IMR-90 (cell line): Measurements from ENCODE around the gene SMPDL3A. TPM values are rescaled to one million over a fixed set of nuclear protein-coding genes. Genes with fewer than 3 reads are reported as not detected.

Experiments used
- ATAC-seq: fragments of 200-7000 bp; cut with Tn5 transposase; 2 replicates; pipeline ENCODE4 v1.9.1; 2020; ENCODE audit warnings: low read depth, mild to moderate bottlenecking, moderate library complexity
- BruUV-seq: library from RNA; stranded (reverse); fragments of 400-500 nt; replicated peaks from 2 replicates; lab custom pipeline; 2021; lab: Mats Ljungman, UMichigan
- CTCF ChIA-PET: fragments of 300-600 bp; formaldehyde crosslinking; extraction: SDS; loops from one replicate; lab custom pipeline; 2021; ENCODE audit warnings: antibody characterized with exemption; lab: Yijun Ruan, JAX
- POLR2A ChIA-PET: fragments of 300-600 bp; sonication (Branson Sonifier 250); formaldehyde crosslinking; loops from one replicate; lab custom pipeline; 2022; ENCODE audit warnings: antibody characterized with exemption; ENCODE audit not compliant: unreplicated experiment; lab: Charles Lee
- DNase-seq: peaks from one replicate; pipeline ENCODE4 v3.0.0; 2013
- H2AFZ ChIP-seq: replicated peaks from 2 replicates; pipeline ENCODE3; 2013; ENCODE audit warnings: low read length, mild to moderate bottlenecking; ENCODE audit not compliant: poor library complexity
- H2AK5ac ChIP-seq: 2 replicates; pipeline ENCODE4 v1.6.1; 2013; ENCODE audit warnings: low read depth, low read length, inconsistent platforms
- H2AK9ac ChIP-seq: replicated peaks from 2 replicates; pipeline ENCODE3; 2013; ENCODE audit warnings: mild to moderate bottlenecking, low read depth, low read length, moderate library complexity; ENCODE audit not compliant: poor library complexity
- H2BK120ac ChIP-seq: 2 replicates; pipeline ENCODE4 v1.6.1; 2013; ENCODE audit warnings: low read depth, low read length, inconsistent platforms
- H2BK15ac ChIP-seq: 3 replicates; pipeline ENCODE4 v1.6.1; 2013; ENCODE audit warnings: low read depth, low read length, inconsistent platforms
- H2BK20ac ChIP-seq: 2 replicates; pipeline ENCODE4 v1.6.1; 2013; ENCODE audit warnings: low read depth, mild to moderate bottlenecking, inconsistent platforms, low read length, moderate library complexity
- H2BK5ac ChIP-seq: 2 replicates; pipeline ENCODE4 v1.6.1; 2013; ENCODE audit warnings: mild to moderate bottlenecking, low read depth, low read length, inconsistent platforms; ENCODE audit not compliant: poor library complexity, severe bottlenecking
- H3K14ac ChIP-seq: replicated peaks from 2 replicates; pipeline ENCODE4 v1.6.1; 2013; ENCODE audit warnings: low read depth, low read length, inconsistent platforms
- H3K18ac ChIP-seq: 2 replicates; pipeline ENCODE4 v1.6.1; 2013; ENCODE audit warnings: low read depth, low read length, control low read depth
- H3K23ac ChIP-seq: 2 replicates; pipeline ENCODE4 v1.6.1; 2013; ENCODE audit warnings: low read depth, low read length, inconsistent platforms
- H3K27ac ChIP-seq: 2 replicates; pipeline ENCODE4 v1.5.1; 2013; ENCODE audit warnings: mild to moderate bottlenecking, control low read depth, low read length; ENCODE audit not compliant: insufficient read depth
- H3K27me3 ChIP-seq: 2 replicates; pipeline ENCODE4 v1.6.1; 2013; ENCODE audit warnings: low read length; ENCODE audit not compliant: control insufficient read depth, insufficient read depth
- H3K36me3 ChIP-seq: 2 replicates; pipeline ENCODE4 v1.6.1; 2013; ENCODE audit warnings: low read length, mixed read lengths; ENCODE audit not compliant: control insufficient read depth, insufficient read depth
- H3K4ac ChIP-seq: 2 replicates; pipeline ENCODE4 v1.6.1; 2013; ENCODE audit warnings: low read depth, low read length, inconsistent platforms
- H3K4me1 ChIP-seq: 2 replicates; pipeline ENCODE4 v1.6.1; 2013; ENCODE audit warnings: low read length, mixed read lengths; ENCODE audit not compliant: control insufficient read depth, insufficient read depth
- H3K4me2 ChIP-seq: 2 replicates; pipeline ENCODE4 v1.6.1; 2013; ENCODE audit warnings: low read depth, mild to moderate bottlenecking, control low read depth, low read length, moderate library complexity
- H3K4me3 ChIP-seq: 2 replicates; pipeline ENCODE4 v1.5.1; 2013; ENCODE audit warnings: low read depth, mild to moderate bottlenecking, control low read depth, low read length, moderate library complexity; ENCODE audit not compliant: insufficient read depth
- H3K56ac ChIP-seq: 2 replicates; pipeline ENCODE4 v1.6.1; 2013; ENCODE audit warnings: low read length, inconsistent platforms; ENCODE audit not compliant: insufficient read depth; ENCODE audit errors: extremely low read depth
- H3K79me1 ChIP-seq, 2 experiments: 2 replicates each; pipeline ENCODE4 v1.6.1; 2013; ENCODE audit warnings: low read length in 2 of 2, inconsistent platforms in 1 of 2, low read depth in 1 of 2
- H3K9ac ChIP-seq: 2 replicates; pipeline ENCODE4 v1.6.1; 2013; ENCODE audit warnings: low read depth, low read length, control low read depth
- H3K9me1 ChIP-seq: 2 replicates; pipeline ENCODE4 v1.6.1; 2013; ENCODE audit warnings: low read length, inconsistent platforms; ENCODE audit not compliant: insufficient read depth
- H3K9me3 ChIP-seq: 2 replicates; pipeline ENCODE4 v1.6.1; 2013; ENCODE audit warnings: low read length; ENCODE audit not compliant: control insufficient read depth, insufficient read depth
- H4K20me1 ChIP-seq: 2 replicates; pipeline ENCODE4 v1.6.1; 2013; ENCODE audit warnings: low read length, inconsistent platforms; ENCODE audit not compliant: insufficient read depth
- H4K5ac ChIP-seq: 2 replicates; pipeline ENCODE4 v1.6.1; 2013; ENCODE audit warnings: mild to moderate bottlenecking, low read depth, low read length, control low read depth
- H4K8ac ChIP-seq, 2 experiments: 2 replicates each; pipeline ENCODE4 v1.6.1; 2013; ENCODE audit warnings: low read depth in 2 of 2, low read length in 2 of 2, control low read depth in 1 of 2, inconsistent platforms in 1 of 2
- H4K91ac ChIP-seq: 2 replicates; pipeline ENCODE4 v1.6.1; 2013; ENCODE audit warnings: low read depth, low read length, inconsistent platforms; ENCODE audit not compliant: insufficient read depth
- BHLHE40 ChIP-seq: fragments of 150-350 bp; IDR thresholded peaks from 2 replicates; pipeline ENCODE4 v1.6.1; 2016; ENCODE audit warnings: mild to moderate bottlenecking, low read depth, low read length
- ELK1 ChIP-seq: fragments of 150-350 bp; IDR thresholded peaks from 2 replicates; pipeline ENCODE4 v1.6.1; 2016; ENCODE audit warnings: low read depth, mild to moderate bottlenecking, low read length, moderate library complexity, borderline replicate concordance
- NFE2L2 ChIP-seq: fragments of 150-350 bp; IDR thresholded peaks from 2 replicates; pipeline ENCODE4 v1.6.1; 2016; ENCODE audit warnings: low read depth, mild to moderate bottlenecking, low read length
- WGBS, 2 experiments: methylation state at CpG; one replicate each; pipeline versions ENCODE4 v1.1.5 to v1.1.7; 2013; ENCODE audit warnings: missing lambda C conversion rate in 2 of 2; ENCODE audit not compliant: insufficient read length in 1 of 2; ENCODE audit errors: extremely low coverage in 2 of 2; 5-methylcytosine and 5-hydroxymethylcytosine counted together
- dilution Hi-C: fragments of 300-500 bp; cut with HindIII; formaldehyde crosslinking; loops from one replicate; pipeline ENCODE4 v1.14.3; 2018; ENCODE audit warnings: low sequenced_read_pairs; ENCODE audit not compliant: unreplicated experiment
- in situ Hi-C: fragments of 300-500 bp; cut with MboI; formaldehyde crosslinking; loops from 3 replicates; pipeline ENCODE4 v1.14.3; 2019; ENCODE audit warnings: low sequenced_read_pairs, inconsistent platforms, mixed read lengths
- intact Hi-C: fragments of 100-400 bp; cut with micrococcal nuclease; formaldehyde crosslinking; loops from 2 replicates; pipeline ENCODE4 v1.10.0; 2022
- polyA plus RNA-seq, 3 experiments: library from polyadenylated mRNA; depleted of rRNA; stranded (reverse); fragments of >200 nt; gene quantifications; 2 replicates each; pipeline ENCODE4 v1.2.3, GENCODE V29; 2012; ENCODE audit warnings: low replicate concordance in 1 of 3
- total RNA-seq: library from RNA; depleted of rRNA; stranded (reverse); fragments of >200 nt; gene quantifications from 2 replicates; pipeline ENCODE4 v1.2.3, GENCODE V29; 2012

The SMPDL3A gene
- total and polyA plus RNA-seq, 2 of the 4 experiments (the other 2 are of a cell fraction), result 9.9 to 14.2 TPM

- no peak for ATAC-seq
- WGBS, 2 experiments, result no CpG with 5 or more reads among the region's 2 CpGs
- no peak overlapping the region for H3K4ac ChIP-seq
Measured at GRCh38 chr6:122740091-122740490, 49.0 kb upstream of the SMPDL3A start.

More at GRCh38 chr6:122740091-122740490, 49.0 kb upstream of the SMPDL3A start:
- no peak overlapping the region for H4K8ac ChIP-seq
- no peak for TF ChIP-seq NFE2L2
- no peak for TF ChIP-seq ELK1
- no peak for TF ChIP-seq BHLHE40
- no peak overlapping the region for H3K27ac ChIP-seq
- ChIA-PET CTCF (interaction anchor here (1.3 to 1.9 kb wide), 3 partner anchors 13 to 99 kb away, joined by 3 to 8 read pairs (median 4); no protein-coding TSS in a partner anchor), POLR2A (no interaction called here)
- no peak overlapping the region for H2BK20ac ChIP-seq
- H3K4me3 ChIP-seq, result no peak overlapping the region
- H3K18ac ChIP-seq, result no peak overlapping the region
- H3K4me2 ChIP-seq, result no peak overlapping the region
- no peaks in the 10 kb centered on the region for H3K9me1 ChIP-seq
- H2AFZ ChIP-seq, result no peak overlapping the region
- intact Hi-C loops (no loop called here), dilution Hi-C loops (no loop called here), in situ Hi-C loops (no loop called here)
- no peaks in the 10 kb centered on the region for H4K20me1 ChIP-seq
- no TSS peak for BruUV-seq
- no peak overlapping the region for H2BK5ac ChIP-seq
- peaks cover 2% of the 10 kb centered on the region; the same call in 1 of the 2 replicates for H3K4me1 ChIP-seq
- H2BK120ac ChIP-seq, result no peak overlapping the region
- no peak overlapping the region for H3K56ac ChIP-seq
- no peak overlapping the region for H3K14ac ChIP-seq
- peaks cover 1% of the 10 kb centered on the region; the same call in 1 of the 2 replicates for H3K27me3 ChIP-seq
- H3K23ac ChIP-seq, result no peak overlapping the region
- no peak overlapping the region for H4K91ac ChIP-seq
- no peak overlapping the region for H3K9ac ChIP-seq
- no peak overlapping the region for H2BK15ac ChIP-seq
- H3K79me1 ChIP-seq, result no peaks in the 10 kb centered on the region
- H2AK5ac ChIP-seq, result no peak overlapping the region
- H3K36me3 ChIP-seq, result no peaks in the 10 kb centered on the region
- no peak overlapping the region for H2AK9ac ChIP-seq
- H4K5ac ChIP-seq, result no peak overlapping the region
- no peak for DNase-seq
- no peaks in the 10 kb centered on the region for H3K9me3 ChIP-seq
